GM21390 (cell line): ENCODE results near the gene NPR3.

Experiments
- ATAC-seq: cut with Tn5 transposase; IDR thresholded peaks from one replicate; pipeline ENCODE4 v1.9.1; 2021; ENCODE audit not compliant: unreplicated experiment

Gene NPR3

DNA sequence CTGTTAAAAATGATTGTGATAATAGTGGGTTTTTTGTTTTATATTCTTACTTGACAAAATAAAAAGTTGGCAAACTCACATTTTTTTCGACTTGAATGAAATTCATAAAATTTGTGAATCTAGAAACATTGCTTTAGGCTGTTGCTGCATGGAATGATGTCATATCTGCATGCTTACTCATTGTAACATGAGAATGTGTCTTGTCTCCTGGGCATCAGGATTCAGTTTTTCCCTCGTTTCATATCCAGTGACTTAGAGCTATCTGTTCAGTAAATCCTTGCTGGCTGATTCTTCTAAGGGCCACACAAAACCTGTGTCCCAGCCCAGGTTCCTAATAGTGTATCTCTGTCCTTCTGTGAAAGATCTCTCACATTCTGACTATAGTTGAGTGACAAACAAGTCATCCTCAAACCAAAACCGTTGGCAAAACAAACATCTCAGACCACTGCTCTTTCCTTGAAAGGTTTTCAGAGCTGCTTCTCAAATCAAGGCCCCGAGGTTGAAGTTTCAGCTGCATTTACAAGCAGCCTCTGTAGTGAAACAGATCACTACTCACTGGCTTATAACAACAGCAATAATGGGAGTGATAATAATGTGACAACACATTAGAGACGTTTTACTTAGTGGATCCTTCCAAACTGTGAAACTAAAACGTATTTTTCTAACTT is 95.0 kb downstream of the NPR3 start:
- no peak for ATAC-seq

DNA sequence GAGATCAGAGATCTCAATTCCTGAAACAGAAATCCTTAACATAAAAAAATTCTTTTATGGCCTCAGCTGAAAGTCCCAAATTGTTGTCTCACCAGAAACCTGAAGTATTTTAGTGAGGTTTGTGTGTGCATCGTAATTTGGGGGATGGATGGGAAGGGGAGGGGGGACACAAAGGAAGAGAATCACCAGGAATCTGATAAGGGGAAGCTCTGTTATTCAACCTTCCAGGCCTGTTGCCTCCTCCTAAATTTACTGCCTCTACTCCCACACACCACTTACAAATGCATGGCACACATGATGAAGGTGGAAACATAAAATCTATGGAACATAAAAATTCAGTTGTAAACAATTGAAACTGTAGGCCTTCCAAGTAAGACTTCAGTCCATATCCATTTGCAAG is 97.7 kb downstream of the NPR3 start:
- no peak for ATAC-seq

DNA sequence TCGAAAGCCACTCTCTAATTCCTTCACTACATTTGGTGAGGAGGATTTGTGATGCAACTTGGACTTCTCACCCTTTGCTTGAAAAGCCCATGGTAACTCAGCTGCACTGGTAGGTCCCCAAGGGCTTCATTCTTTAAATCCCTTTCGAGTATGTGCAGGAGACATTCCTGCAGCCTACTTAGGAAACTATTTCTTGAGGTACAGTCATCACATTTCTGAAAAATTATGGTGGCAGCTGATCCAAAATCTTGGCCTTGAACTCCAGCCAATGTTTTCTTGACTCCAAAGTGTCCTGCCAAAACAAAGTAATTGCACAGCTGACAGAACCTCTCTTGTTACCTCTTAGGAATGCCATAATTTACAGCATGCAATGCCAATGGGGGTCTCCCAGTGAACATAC is 99.7 kb downstream of the NPR3 start:
- ATAC-seq: no peak

DNA sequence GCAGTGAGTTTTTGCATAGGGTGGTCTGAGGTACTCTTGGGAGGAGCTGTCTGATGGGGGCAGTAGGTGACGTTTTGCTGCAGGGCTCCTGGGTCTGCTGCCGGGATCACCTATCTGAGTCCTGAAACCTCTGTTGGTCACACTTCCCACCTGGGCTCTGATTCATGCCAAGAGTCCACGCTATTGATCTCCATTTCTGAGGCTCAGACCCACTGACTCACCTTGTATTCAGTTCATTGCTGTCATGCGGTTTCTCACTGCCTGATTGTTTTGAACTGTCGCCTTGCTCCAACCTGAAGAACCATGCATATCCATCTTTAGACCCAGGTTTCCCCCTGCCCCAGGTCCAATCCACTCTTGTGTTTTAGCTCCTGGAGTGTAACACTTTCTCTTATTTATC is 101.3 kb downstream of the NPR3 start:
- ATAC-seq: no peak

DNA sequence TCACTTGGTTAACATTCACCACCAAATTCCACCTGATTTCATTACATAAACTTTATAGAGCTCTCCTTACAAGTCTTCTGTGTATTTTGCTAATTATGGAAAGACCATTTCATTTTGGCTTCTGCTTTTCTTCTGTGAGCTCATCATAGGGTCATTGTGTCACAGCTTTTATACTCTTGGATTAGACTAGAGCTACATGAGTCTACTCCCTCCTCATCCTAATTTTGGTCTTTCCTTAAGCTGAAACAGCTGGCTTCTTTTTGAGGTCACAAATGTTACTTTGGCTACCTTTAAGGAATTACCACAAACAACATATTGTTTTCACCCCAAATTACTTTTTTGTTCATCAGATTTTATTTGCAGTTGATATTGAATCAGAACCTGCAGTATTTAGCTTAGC is 103.0 kb downstream of the NPR3 start:
- ATAC-seq: no peak

DNA sequence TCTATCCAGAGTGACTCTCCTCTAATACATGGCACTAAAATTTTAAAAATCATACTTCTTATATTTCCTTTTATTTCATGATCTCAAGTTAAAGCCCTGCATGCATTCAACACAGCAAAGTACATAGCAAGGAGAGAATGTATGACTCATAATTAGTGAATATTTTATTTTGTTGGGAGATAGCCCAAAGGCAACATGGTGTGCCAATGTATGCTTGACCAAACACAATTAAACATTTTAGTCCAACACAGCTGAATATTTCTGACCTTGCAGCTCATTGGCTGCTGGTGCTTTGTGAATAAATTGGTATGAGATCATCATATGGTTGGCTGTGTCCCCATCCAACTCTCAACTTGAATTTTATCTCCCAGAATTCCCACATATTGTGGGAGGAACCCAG is 103.5 kb downstream of the NPR3 start:
- no peak for ATAC-seq

DNA sequence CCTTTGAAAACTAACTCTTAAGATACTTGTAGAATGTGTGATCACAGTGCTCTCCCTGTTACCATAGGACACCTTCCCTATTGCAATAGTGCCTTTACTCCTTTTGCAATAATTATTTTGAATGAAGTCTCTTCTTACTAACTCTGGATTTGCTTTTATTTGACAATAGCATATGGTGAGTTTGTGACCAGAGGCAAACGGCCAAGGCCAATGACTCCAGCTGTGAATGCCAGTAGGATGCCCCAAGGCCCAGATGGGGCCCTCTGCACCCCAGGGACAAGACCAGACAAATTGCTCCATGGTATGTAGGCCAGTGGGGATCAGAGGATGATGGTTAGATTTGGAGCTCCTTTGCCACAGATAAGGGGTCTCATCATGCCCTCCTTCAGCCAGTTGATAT is 116.9 kb downstream of the NPR3 start:
- no peak for ATAC-seq

DNA sequence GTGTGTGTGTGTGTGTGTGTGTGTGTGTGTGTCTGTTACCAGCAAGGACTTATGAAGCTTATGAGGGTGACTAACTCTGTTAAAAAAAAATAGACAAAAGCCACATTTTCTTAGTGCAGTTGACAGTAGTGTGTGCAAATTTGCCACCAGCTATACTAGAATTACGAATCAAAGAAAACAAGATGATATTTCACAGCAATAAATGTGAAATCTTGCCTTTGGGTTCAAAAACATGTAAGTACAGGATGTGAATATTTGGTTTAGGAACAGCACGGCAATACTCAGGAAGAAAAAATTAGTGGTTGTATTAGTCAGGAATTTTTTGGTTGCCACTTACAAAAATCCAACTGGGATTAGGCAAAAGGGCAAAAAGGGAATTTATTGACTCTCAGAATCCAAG is 117.4 kb downstream of the NPR3 start:
- ATAC-seq: no peak

DNA sequence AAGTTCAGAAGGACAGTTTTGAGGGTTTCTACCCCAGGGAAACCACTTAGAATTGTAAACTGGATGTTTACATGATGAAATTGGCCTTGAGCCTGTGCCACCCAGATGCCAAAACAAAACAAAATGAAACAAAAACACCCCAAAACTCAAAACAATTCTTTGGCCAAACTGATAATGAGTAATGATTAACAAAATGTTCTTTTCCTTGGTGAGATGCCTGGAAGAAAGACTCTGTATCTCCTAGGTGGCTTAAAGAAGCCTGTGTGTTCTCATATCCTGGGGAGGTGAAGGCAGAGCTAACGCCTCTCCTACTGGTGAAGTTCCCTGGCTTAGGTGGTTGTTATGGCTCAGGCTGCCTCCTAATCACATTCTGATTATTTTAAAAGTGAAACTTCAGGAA is 120.5 kb downstream of the NPR3 start:
- ATAC-seq: no peak

DNA sequence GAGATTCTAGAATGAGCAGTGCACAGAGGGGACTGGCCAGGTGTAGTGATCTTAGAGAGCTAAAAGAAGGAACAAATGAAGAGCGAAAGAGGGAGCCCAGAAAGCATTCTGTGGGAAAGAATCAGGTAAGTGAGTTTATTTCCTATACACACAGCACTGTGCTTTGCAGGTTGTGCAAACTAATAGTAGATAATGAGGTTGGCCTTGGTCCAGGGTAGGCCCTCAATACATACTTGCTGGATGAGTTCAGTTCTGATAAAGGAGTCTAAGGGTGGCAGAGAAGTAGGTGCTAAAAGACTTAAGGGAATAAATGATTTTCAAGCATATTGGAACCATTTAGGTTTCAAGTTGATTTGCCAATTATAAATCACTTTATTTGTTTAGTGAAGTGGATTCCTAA is 122.0 kb downstream of the NPR3 start:
- no peak for ATAC-seq

DNA sequence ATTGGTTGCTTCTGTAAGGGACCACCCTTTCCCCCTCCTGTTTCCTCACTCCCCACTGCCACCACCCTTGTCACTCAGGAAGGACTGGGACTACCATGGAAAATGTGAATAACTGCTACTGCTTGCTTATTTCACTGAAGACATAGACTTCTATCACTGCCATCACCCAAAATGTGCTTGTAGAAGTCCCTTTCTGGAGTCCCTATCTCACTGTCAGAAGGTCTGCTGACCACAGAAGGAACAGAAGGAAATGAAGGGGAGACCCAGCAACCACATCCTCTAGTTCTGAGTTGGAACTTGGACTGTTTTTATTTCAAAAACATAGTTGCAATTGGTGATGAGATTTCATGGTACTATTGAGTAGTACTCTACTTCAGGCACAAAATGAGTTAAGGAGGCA is 122.5 kb downstream of the NPR3 start:
- no peak for ATAC-seq

DNA sequence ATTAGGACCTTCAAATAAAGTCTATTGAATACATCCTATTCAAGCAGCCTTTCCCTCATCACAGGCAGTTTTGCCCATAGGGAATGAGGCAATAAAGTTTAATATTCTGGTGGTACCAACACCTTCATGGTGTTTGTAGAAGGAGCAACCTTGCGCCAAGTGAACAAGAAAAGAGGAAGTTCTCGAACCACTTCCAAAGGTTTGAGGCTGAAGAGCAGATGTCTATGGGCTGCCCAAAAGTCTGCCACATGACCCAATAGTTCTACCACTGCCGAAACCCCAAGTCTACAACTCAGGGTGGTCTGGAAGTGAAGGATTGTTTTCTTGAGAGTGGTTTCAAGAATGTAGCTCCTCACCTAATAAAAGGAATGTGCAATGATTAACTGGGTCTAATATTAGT is 123.1 kb downstream of the NPR3 start:
- no peak for ATAC-seq

DNA sequence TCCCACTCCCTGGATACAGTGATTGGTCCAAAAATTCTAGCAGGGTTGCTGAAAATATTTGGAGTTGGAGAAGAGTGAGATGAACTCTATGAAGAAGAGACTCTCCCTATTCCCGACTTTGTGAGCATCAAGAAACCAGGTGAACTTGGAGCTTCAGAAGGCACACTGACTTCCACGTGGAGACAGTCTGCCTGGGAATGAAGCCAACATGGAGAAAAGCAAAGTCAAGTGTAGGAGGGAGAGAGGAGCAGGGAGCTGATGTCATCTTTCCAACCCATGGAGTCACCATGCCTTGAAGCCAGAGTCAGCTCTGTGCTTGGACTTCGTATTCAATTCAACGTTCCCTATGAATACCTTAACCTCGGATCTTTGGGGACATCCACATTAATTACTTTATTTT is 125.1 kb downstream of the NPR3 start:
- no peak for ATAC-seq

DNA sequence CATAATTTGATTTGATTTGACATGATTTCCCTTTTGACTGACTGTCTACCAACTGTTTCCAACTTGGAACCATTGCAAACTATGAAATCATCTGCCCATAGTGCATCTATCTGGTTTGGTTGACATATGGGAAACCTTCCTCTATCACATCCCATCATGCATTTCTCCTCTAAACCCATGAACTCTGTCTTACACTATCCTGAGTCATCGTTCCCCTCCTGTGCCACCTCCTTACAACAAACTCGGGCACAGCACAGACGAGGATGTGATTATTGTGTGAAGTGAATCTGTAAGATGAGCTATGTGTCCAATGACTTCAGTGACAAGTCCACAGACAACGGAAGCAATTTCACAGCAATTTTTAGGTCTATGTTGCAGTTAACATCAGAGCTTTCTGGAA is 126.1 kb downstream of the NPR3 start:
- no peak for ATAC-seq

DNA sequence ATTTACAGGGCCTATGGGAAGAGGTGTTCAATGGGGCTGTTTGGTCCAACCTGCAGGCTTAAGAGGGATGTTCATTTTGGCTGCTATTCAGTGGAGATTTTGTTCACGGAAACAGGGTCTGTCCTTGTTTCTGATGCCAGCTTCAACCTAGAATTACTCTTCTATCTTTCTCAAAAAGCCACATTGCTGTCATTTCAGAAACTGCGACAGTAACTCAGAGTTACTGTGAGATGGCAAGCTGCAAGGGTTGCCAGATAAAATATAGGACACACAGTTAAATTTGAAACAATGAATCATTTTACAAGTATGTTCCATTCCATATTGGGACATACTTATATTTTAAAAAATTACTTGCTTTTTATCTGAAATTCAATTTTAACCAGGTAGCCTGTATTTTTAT is 128.0 kb downstream of the NPR3 start:
- ATAC-seq: no peak

DNA sequence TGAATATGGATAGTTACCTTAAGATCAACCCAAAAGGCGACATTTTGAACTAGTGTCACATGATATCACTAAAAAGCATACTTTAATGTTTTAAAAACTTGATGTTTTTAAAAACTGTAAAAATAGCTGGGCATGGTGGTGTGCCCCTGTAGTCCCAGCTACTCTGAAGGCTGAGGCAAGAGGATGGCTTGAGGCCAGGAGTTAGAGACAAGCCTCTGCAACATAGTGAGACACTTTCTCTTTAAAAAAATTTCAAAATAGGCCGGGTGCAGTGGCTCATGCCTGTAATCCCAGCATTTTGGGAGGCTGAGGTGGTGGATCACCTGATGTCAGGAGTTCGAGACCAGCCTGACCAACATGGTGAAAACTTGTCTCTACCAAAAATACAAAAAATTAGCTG is 129.5 kb downstream of the NPR3 start:
- ATAC-seq: no peak
